Ovary (tissue), 9 donors: ENCODE measurements around the gene UBN1. TPM values are rescaled to one million over a fixed set of nuclear protein-coding genes. Genes with fewer than 3 reads are reported as not detected.

Experiments used
- DNase-seq, 5 donors: peaks; one replicate each; pipeline ENCODE4 v3.0.0-alpha.2; 2019 to 2020
- H3K27ac ChIP-seq, 2 donors: fragments of 200-600 bp; one replicate each; pipeline versions ENCODE4 v1.5.1 to v1.8.0; 2019 to 2022
- H3K27me3 ChIP-seq: fragments of 200-600 bp; one replicate; pipeline ENCODE4 v1.8.0; 2022
- H3K36me3 ChIP-seq: fragments of 200-600 bp; sonication (generic); one replicate; pipeline ENCODE4 v1.5.1; 2019
- H3K4me1 ChIP-seq: one replicate; pipeline ENCODE4 v1.8.1; 2013; ENCODE audit warnings: mild to moderate bottlenecking, moderate library complexity; ENCODE audit not compliant: insufficient read depth
- H3K4me3 ChIP-seq: fragments of 200-600 bp; sonication (generic); one replicate; pipeline ENCODE4 v1.5.1; 2017
- H3K9me3 ChIP-seq, 2 donors: fragments of 200-600 bp in 1 of 2; sonication (generic) in 1 of 2; one replicate each; pipeline versions ENCODE4 v1.5.1 to v1.8.1; 2013 to 2019; ENCODE audit warnings: mild to moderate bottlenecking in 1 of 2, moderate library complexity in 1 of 2
- CTCF ChIP-seq, 3 donors: fragments of 450-650 bp in 2 of 3; fragments of 200-600 bp in 1 of 3; IDR thresholded peaks; one replicate each; pipeline versions ENCODE4 v1.5.1 to v1.8.0; 2016 to 2022; ENCODE audit warnings: antibody characterized with exemption in 3 of 3, mild to moderate bottlenecking in 1 of 3
- EP300 ChIP-seq: sonication (generic); formaldehyde crosslinking; IDR thresholded peaks from one replicate; pipeline ENCODE4 v1.6.1; 2017; ENCODE audit warnings: antibody characterized with exemption
- POLR2A ChIP-seq: fragments of 450-650 bp; IDR thresholded peaks from one replicate; pipeline ENCODE4 v1.6.1; 2017; ENCODE audit warnings: antibody characterized with exemption, mild to moderate bottlenecking, moderate library complexity
- WGBS, 3 donors: extraction: QIAGEN DNeasy Blood & Tissue Kit in 1 of 3; methylation state at CpG; one replicate each; pipeline versions ENCODE4 v1.1.5 to v1.1.7; 2013 to 2017; 5-methylcytosine and 5-hydroxymethylcytosine counted together
- intact Hi-C, 4 donors: fragments of 100-400 bp; cut with DNase I; formaldehyde crosslinking; loops; one replicate each; pipeline versions ENCODE4 v1.11.0 to v1.15.1; 2022 to 2023
- polyA plus RNA-seq, 2 donors: library from polyadenylated mRNA; stranded (reverse); fragments of 200-250 nt in 1 of 2; fragments of 350-450 nt in 1 of 2; fragmentation: Illumina TruSeq in 1 of 2; extraction: RNeasy Lipid Tissue Mini Kit (QIAGEN cat#74804) in 1 of 2; gene quantifications; one replicate each; pipeline ENCODE4 v1.2.3, GENCODE V29; 2013 to 2014
- total RNA-seq, 7 donors: library from RNA; depleted of rRNA in 2 of 7; stranded (reverse); fragments of >200 nt in 2 of 7; fragmentation: NEBNext Ultra II Directional in 3 of 7; extraction: Animal tissue kit (Norgen Biotek cat#: 25700) in 3 of 7; gene quantifications; one replicate each; pipeline versions ENCODE4 v1.1.0 to v1.2.4, GENCODE V29; 2016 to 2023
- donor health status: DM: no; HTN: no; CAD: no; lungs with moderate emphysema.
- donor health status: DM: no; HTN: no; CAD: no.
- donor health status: Bipolar disorder and iron deficiency.
- donor health status: DM: yes; HTN: yes; CAD: no.
- donor health status: DM: no; HTN: no; CAD: no.
- donor health status: DM: yes; HTN: yes; CAD: no.

Gene UBN1
- total and polyA plus RNA-seq, 9 donors, result 14.5 to 41.3 (median 24.0) TPM

- Histone ChIP-seq H3K27me3 (no peaks in the 10 kb centered on the region), H3K36me3 (no peaks in the 10 kb centered on the region), H3K9me3 (no peaks in the 10 kb centered on the region), H3K27ac (no peak overlapping the region), H3K4me1 (no peaks in the 10 kb centered on the region), H3K4me3 (no peak overlapping the region)
- 5 to 11% (median 6%) methylated on average over 4 of the region's 4 CpGs for WGBS, 3 donors
- TF ChIP-seq EP300 (no peak), CTCF (IDR thresholded peaks at IDR 0.05) (no peak), POLR2A (no peak)
- intact Hi-C loops, result no loop called here
- no peak for DNase-seq
These were observed 69.8 kb downstream of the UBN1 start for GRCh38 chr16:4917117-4917516.

- no peak for DNase-seq
- TF ChIP-seq POLR2A, result no peak
- no peak for TF ChIP-seq CTCF (IDR thresholded peaks at IDR 0.05)
- intact Hi-C loops, result no loop called here
- Histone ChIP-seq H3K4me1 (no peaks in the 10 kb centered on the region), H3K9me3 (no peaks in the 10 kb centered on the region), H3K27ac (no peak overlapping the region), H3K27me3 (no peaks in the 10 kb centered on the region), H3K4me3 (no peak overlapping the region), H3K36me3 (no peaks in the 10 kb centered on the region)
- 70 to 75% (median 71%) methylated on average over 11 to 13 of the region's 13 CpGs for WGBS, 3 donors
These were observed 71.5 kb downstream of the UBN1 start for GRCh38 chr16:4918781-4919251.

- Histone ChIP-seq H3K27ac (no peak overlapping the region), H3K9me3 (no peaks in the 10 kb centered on the region), H3K4me1 (no peaks in the 10 kb centered on the region), H3K27me3 (no peaks in the 10 kb centered on the region), H3K36me3 (no peaks in the 10 kb centered on the region), H3K4me3 (no peak overlapping the region)
- no peak for DNase-seq
- intact Hi-C loops, result no loop called here
- TF ChIP-seq CTCF (IDR thresholded peaks at IDR 0.05) (no peak), POLR2A (no peak), EP300 (no peak)
- 80 to 84% (median 81%) methylated on average over 5 of the region's 5 CpGs for WGBS, 3 donors
These were observed 73.5 kb downstream of the UBN1 start for GRCh38 chr16:4920826-4921225.

- intact Hi-C loops, result no loop called here
- WGBS, 3 donors, result 35 to 47% (median 45%) methylated on average over 18 of the region's 18 CpGs
- TF ChIP-seq CTCF (IDR thresholded peaks at IDR 0.05) (no peak), POLR2A (no peak), EP300 (no peak)
- Histone ChIP-seq H3K4me1 (no peaks in the 10 kb centered on the region), H3K4me3 (no peak overlapping the region), H3K27me3 (no peaks in the 10 kb centered on the region), H3K36me3 (no peaks in the 10 kb centered on the region), H3K9me3 (no peaks in the 10 kb centered on the region), H3K27ac (no peak overlapping the region)
- no peak for DNase-seq
These were observed 75.6 kb downstream of the UBN1 start for GRCh38 chr16:4922721-4923342.
